ENCODE results near the gene CRYBB1.

The CRYBB1 gene

DNA sequence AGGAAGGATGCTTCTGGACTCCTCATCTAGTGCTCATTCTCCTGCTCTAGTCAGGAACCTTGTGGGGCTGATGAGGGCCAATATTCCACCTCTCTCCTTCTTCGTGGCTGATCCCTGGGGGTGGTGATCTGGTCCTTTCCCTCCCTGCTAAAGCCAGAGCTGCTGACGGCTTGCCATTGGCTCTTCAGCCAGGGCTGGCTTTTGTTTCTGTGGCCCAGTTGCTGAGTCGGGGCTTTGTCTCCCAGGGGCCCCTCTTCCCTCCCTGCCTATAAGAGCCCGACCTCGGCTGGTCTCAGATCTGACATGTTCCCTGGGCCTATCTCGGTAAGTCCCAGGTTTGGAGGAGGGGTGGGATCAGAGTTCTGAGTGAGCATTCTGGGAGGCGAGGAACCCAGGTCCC lies 3.8 kb upstream of the CRYBB1 start, which contains the start of gene CRYBA4:
Gene CRYBA4, plus strand, starts transcription at position 301 of the 400 bp plus-strand sequence. CDS start 634 bp downstream, outside the sequence.
- Histone ChIP-seq H3K36me3 (ENCODE audit: control insufficient read depth, insufficient read depth, low read length) (no peaks in the 10 kb centered on the region), H3K4me3 (replicated peaks; ENCODE audit: low read depth, low read length) (no peak within 1 kb of the TSS), H3K27me3 (replicated peaks; ENCODE audit: control insufficient read depth, insufficient read depth, low read length) (no peaks in the 10 kb centered on the region)
- DNase-seq (ENCODE audit: extremely low read depth, insufficient read length) = no peak
- TF ChIP-seq, protein P1, sequence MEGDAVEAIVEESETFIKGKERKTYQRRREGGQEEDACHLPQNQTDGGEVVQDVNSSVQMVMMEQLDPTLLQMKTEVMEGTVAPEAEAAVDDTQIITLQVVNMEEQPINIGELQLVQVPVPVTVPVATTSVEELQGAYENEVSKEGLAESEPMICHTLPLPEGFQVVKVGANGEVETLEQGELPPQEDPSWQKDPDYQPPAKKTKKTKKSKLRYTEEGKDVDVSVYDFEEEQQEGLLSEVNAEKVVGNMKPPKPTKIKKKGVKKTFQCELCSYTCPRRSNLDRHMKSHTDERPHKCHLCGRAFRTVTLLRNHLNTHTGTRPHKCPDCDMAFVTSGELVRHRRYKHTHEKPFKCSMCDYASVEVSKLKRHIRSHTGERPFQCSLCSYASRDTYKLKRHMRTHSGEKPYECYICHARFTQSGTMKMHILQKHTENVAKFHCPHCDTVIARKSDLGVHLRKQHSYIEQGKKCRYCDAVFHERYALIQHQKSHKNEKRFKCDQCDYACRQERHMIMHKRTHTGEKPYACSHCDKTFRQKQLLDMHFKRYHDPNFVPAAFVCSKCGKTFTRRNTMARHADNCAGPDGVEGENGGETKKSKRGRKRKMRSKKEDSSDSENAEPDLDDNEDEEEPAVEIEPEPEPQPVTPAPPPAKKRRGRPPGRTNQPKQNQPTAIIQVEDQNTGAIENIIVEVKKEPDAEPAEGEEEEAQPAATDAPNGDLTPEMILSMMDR (IDR thresholded peaks at IDR 0.05; ENCODE audit: insufficient read depth, low read length, poor library complexity, severe bottlenecking) = no peak

DNA sequence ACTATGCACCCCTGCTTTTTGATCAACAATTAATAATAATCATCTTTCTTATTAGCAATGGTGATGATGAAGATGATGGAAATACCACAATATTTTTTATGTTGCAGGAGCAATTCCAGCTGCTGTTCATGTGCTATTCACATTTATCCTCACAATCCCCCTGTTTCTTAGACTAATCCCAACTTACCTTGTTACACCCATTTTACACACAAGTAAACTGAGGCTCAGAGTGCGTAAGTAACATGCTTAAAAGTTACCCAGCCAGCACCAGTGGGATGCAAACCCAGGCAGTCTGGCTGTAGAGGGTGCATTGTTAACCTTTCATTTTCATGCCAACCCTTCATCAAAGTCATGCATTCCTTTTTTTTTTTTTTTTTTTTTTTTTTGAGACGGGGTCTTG lies 2.4 kb upstream of the CRYBB1 start:
- H3K27me3 ChIP-seq (replicated peaks; ENCODE audit: control insufficient read depth, insufficient read depth, low read length) = no peaks in the 10 kb centered on the region
- no peak for DNase-seq (ENCODE audit: extremely low read depth, insufficient read length)
- H3K4me3 ChIP-seq (replicated peaks; ENCODE audit: low read depth, low read length) = no peak overlapping the region
- TF ChIP-seq, protein P1 (IDR thresholded peaks at IDR 0.05; ENCODE audit: insufficient read depth, low read length, poor library complexity, severe bottlenecking) = no peak
- H3K36me3 ChIP-seq (ENCODE audit: control insufficient read depth, insufficient read depth, low read length) = no peaks in the 10 kb centered on the region

DNA sequence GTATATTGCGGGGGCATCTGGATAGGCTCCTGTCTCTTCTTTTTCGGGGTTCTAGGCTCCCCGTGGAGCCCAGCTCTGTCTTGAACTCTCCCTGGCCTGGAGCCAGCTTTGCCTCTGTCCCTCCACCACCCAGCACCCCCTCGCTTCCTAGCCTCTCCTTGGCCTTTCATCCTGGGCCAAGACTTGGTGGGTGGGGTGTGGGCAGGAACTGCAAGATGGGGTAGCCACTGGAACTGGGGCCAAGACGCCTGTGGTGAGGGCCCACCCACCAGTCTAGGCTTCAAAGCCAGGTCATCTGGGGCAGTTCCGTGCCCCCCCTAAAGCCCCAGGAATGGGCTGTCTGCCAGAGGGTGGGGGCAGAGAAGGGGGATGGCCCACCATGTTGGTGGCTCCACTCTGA lies 1.7 kb upstream of the CRYBB1 start:
- TF ChIP-seq, protein P1 (IDR thresholded peaks at IDR 0.05; ENCODE audit: insufficient read depth, low read length, poor library complexity, severe bottlenecking) = no peak
- Histone ChIP-seq H3K27me3 (replicated peaks; ENCODE audit: control insufficient read depth, insufficient read depth, low read length) (no peaks in the 10 kb centered on the region), H3K36me3 (ENCODE audit: control insufficient read depth, insufficient read depth, low read length) (no peaks in the 10 kb centered on the region), H3K4me3 (replicated peaks; ENCODE audit: low read depth, low read length) (no peak overlapping the region)
- DNase-seq (ENCODE audit: extremely low read depth, insufficient read length) = no peak

DNA sequence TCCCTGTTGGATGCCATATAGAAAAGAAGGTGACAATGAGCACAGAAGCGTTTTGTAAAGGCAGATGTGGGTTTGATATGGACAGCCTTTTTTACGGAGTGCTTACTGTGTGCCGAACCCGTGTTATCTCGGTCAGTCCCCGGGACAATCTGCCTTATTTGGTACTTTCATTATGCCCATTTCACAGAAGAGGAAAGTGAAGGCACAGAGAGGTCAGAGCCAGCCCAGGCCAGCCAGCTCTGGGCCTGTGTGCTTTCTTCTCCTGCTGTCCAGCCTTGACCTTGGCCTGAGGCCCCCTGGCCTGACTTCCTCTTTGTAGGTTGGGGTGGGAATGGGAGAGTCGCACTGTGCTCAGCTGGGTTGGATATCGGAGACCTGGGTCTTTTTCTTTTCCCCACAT lies 628 bp upstream of the CRYBB1 start:
- no peak for DNase-seq (ENCODE audit: extremely low read depth, insufficient read length)
- H3K36me3 ChIP-seq (ENCODE audit: control insufficient read depth, insufficient read depth, low read length) = no peaks in the 10 kb centered on the region
- TF ChIP-seq, protein P1 (IDR thresholded peaks at IDR 0.05; ENCODE audit: insufficient read depth, low read length, poor library complexity, severe bottlenecking) = no peak
- H3K27me3 ChIP-seq (replicated peaks; ENCODE audit: control insufficient read depth, insufficient read depth, low read length) = no peaks in the 10 kb centered on the region
- no peak overlapping the region for H3K4me3 ChIP-seq (replicated peaks; ENCODE audit: low read depth, low read length)

DNA sequence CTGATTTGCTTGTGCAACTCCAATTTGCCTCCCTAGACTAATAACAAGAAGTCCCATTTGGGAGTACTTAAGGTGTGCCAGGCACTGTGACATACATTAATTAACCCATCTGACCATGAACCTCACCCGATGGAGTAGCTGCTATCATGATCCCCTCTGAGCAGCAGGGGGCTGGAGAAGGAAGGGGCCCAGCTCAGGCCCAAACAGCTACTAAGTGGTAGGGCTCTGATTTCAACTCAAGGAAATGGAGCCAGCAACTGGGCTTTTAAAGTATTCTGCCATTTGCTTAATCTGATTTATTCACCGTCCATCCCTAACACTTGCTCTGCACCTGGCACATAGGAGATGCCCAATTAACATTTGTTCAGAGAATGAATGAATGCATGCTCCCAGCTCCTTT lies 1.2 kb downstream of the CRYBB1 start:
- Histone ChIP-seq H3K4me3 (replicated peaks; ENCODE audit: low read depth, low read length) (no peak overlapping the region), H3K27me3 (replicated peaks; ENCODE audit: control insufficient read depth, insufficient read depth, low read length) (no peaks in the 10 kb centered on the region), H3K36me3 (ENCODE audit: control insufficient read depth, insufficient read depth, low read length) (no peaks in the 10 kb centered on the region)
- TF ChIP-seq, protein P1 (IDR thresholded peaks at IDR 0.05; ENCODE audit: insufficient read depth, low read length, poor library complexity, severe bottlenecking) = no peak
- DNase-seq (ENCODE audit: extremely low read depth, insufficient read length) = no peak

DNA sequence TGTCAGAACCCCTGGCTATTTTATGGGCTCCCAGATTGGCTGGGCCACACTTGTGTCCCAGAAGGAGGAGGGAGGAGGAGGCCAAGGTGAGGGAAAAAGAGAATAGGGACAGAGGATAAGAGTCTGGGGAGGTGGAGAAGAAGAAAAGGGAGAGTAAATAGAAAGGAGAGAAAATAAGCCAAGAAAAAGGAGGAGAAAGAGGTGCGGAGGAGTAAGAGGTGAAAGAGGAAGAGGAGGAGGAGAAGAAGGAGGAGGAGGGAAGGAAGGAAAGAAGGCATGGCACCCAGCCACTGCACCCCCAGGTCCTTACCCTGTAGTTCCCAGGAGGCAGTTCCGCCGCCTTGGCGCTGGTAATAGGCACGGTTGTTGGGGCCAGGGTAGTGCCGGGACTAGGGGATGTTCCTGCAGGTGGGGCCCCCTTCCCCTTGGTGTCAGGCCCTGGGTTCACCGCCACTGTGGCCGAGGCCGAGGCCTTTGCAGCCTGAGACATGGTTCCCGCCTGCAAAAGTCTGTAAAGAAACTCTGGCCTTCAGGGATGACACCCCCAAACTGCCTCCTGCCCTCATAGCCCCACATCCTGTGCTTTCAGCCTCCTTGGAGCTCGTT lies 1.9 kb downstream of the CRYBB1 start:
- Histone ChIP-seq H3K36me3 (ENCODE audit: control insufficient read depth, insufficient read depth, low read length) (no peaks in the 10 kb centered on the region), H3K27me3 (replicated peaks; ENCODE audit: control insufficient read depth, insufficient read depth, low read length) (no peaks in the 10 kb centered on the region), H3K4me3 (replicated peaks; ENCODE audit: low read depth, low read length) (no peak overlapping the region)
- TF ChIP-seq, protein P1 (IDR thresholded peaks at IDR 0.05; ENCODE audit: insufficient read depth, low read length, poor library complexity, severe bottlenecking) = no peak
- no peak for DNase-seq (ENCODE audit: extremely low read depth, insufficient read length)
